T1000 (cell line): ENCODE data around the gene LHCGR.
"Not testable (repeated sequence)": the region's sequence is repeated elsewhere in the genome, so short reads cannot be mapped to it uniquely, and the experiment has no call there.

Experiments used
- DNase-seq: peaks from one replicate; lab custom pipeline; 2025; ENCODE audit warnings: mixed read lengths; lab: John Stamatoyannopoulos, UW

The LHCGR gene

GRCh38 chr2:48709096-48710034, 46.2 kb downstream of the LHCGR start:
- DNase-seq, result no peak

- DNase-seq, result no peak
Observed at GRCh38 chr2:48707466-48707865, 48.1 kb downstream of the LHCGR start.

- not testable (repeated sequence) for DNase-seq
Observed at GRCh38 chr2:48703621-48704020, 51.9 kb downstream of the LHCGR start.

- no peak for DNase-seq
Observed at GRCh38 chr2:48699348-48699930, 56.1 kb downstream of the LHCGR start.

GRCh38 chr2:48696881-48697280, 58.6 kb downstream of the LHCGR start:
- DNase-seq, result no peak

GRCh38 chr2:48695991-48696390, 59.5 kb downstream of the LHCGR start:
- no peak for DNase-seq

GRCh38 chr2:48694149-48694548, 61.4 kb downstream of the LHCGR start:
- no peak for DNase-seq

- no peak for DNase-seq
Observed at GRCh38 chr2:48693645-48694044, 61.9 kb downstream of the LHCGR start.

GRCh38 chr2:48693066-48693465, 62.5 kb downstream of the LHCGR start:
- DNase-seq, result no peak

- DNase-seq, result no peak
Observed at GRCh38 chr2:48691935-48692691, 63.4 kb downstream of the LHCGR start.

- DNase-seq, result no peak
Observed at GRCh38 chr2:48685126-48685525, 70.4 kb downstream of the LHCGR start.

- no peak for DNase-seq
Observed at GRCh38 chr2:48677450-48677849, 78.1 kb downstream of the LHCGR start.

GRCh38 chr2:48674933-48675332, 80.6 kb downstream of the LHCGR start:
- no peak for DNase-seq

GRCh38 chr2:48673581-48673980, 81.9 kb downstream of the LHCGR start:
- DNase-seq, result no peak

- DNase-seq, result no peak
Observed at GRCh38 chr2:48668992-48669391, 86.5 kb downstream of the LHCGR start.

- DNase-seq, result no peak
Observed at GRCh38 chr2:48651158-48651790, 104.2 kb downstream of the LHCGR start.

GRCh38 chr2:48638261-48638660, 117.3 kb downstream of the LHCGR start:
- DNase-seq, result no peak
